ENCODE data around the gene GLP2R. TPM values are rescaled to one million over a fixed set of nuclear protein-coding genes. Genes with fewer than 3 reads are reported as not detected.

GLP2R gene
- total RNA-seq, 1 donor from 2014 or later: not detected

DNA sequence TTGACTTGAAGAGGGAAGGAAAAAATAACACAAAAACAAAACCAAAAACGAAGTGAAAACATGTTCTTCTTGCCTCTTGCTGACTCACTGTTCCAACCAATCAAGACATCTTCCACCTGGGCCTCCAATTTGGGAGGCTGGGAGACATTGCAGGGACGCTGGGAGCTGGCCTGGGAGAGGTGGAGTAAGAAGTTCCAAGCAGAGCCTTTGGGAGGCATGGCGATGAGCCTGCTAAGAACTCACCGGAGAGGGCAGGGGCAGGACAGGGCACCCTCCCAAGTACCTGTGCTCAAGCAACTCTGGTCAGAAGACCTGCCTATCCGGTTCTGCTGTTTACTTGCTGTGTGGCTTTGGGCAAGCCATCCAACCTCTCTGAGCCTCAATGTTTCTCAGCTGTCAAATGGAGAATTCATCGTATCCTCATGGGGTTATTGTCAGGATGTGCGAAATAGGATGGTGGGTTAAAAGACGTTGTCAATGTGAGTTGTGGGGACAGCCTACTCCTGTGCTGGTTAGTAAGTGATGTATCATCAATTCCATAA, 856 bp upstream of the GLP2R start:
- peaks cover 4% of the 10 kb centered on the region for H3K9me3 Mint-ChIP-seq (ENCODE audit: unreplicated experiment)
- TF ChIP-seq, protein P1, sequence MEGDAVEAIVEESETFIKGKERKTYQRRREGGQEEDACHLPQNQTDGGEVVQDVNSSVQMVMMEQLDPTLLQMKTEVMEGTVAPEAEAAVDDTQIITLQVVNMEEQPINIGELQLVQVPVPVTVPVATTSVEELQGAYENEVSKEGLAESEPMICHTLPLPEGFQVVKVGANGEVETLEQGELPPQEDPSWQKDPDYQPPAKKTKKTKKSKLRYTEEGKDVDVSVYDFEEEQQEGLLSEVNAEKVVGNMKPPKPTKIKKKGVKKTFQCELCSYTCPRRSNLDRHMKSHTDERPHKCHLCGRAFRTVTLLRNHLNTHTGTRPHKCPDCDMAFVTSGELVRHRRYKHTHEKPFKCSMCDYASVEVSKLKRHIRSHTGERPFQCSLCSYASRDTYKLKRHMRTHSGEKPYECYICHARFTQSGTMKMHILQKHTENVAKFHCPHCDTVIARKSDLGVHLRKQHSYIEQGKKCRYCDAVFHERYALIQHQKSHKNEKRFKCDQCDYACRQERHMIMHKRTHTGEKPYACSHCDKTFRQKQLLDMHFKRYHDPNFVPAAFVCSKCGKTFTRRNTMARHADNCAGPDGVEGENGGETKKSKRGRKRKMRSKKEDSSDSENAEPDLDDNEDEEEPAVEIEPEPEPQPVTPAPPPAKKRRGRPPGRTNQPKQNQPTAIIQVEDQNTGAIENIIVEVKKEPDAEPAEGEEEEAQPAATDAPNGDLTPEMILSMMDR (IDR thresholded peaks at IDR 0.05; ENCODE audit: partially characterized antibody, unreplicated experiment): no peak
- no peak for DNase-seq
- no peaks in the 10 kb centered on the region for H3K36me3 Mint-ChIP-seq (ENCODE audit: unreplicated experiment)
- H3K4me1 Mint-ChIP-seq (ENCODE audit: low read depth, unreplicated experiment): no peaks in the 10 kb centered on the region
- H3K4me3 Mint-ChIP-seq (ENCODE audit: unreplicated experiment): no peak overlapping the region
- H3K27ac Mint-ChIP-seq (ENCODE audit: unreplicated experiment): no peak overlapping the region
- peaks cover 3% of the 10 kb centered on the region for H3K27me3 Mint-ChIP-seq (ENCODE audit: unreplicated experiment)

DNA sequence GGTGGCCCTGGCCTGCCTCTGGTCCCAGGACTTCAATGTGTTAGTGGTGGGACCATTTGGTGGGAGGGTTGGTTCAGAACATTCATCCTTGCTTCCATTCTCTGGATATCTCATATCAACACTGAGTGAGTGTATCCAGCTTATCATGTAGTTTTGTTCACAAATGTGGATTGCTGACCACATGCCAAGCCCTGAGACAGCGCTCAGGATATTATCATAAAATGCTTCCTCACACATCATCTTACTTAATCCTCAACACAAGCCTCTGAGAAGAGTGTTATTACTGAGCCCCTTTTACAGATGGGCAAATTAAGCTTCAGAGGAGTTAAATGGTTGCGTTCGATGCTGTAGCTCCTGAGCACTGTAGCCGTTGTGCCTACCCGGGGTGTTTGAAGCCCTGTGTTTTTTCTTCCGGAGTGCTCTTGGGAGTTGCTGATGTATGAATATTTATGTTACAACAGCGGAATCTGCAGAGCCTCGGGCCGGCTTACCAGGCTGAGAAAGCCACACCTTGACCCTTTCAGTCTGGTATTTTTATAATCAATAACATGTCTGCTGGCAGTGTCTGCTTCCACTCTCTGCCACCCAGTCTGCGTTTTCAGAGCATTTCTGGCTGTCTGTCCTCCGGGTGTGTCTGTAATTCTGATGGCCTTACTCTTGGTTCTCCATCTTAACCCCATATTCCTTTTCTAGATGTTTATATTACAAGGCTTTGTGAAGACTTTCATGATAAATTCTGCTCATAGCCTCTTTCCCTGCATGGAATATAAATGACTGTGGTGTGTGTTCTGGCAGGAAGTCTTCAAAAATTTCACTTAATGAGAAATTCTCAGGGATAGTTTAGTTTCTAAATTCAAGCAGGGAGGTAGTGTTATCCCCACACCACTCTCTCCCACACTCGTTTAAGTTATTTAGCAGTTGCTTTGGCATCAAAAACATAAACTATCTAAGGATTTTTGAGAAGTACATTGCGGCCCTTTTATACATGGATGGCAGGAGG, 2.9 kb downstream of the GLP2R start:
- DNase-seq: no peak
- Mint-ChIP-seq H3K9me3 (ENCODE audit: unreplicated experiment) (no peaks in the 10 kb centered on the region), H3K36me3 (ENCODE audit: unreplicated experiment) (no peaks in the 10 kb centered on the region)

DNA sequence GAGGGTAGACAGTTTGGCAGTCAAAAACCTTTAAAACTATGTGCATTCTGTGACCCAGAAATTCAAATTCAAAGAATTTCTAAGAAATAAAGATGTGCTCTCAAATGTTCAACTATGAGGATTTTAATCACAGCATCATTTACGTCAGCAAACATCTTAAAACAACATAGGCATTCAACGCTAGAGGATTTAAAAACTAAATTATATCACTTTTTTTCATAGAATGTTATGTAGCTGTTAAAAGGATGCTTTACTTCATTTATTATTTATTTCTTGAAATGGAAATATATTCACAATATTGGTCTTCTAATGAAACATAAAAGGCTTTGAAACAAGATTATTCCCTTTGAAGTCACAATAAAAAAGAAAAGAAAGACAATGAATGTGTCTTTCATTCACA, 3.6 kb downstream of the GLP2R start:
- H3K9me3 Mint-ChIP-seq (ENCODE audit: unreplicated experiment): no peaks in the 10 kb centered on the region
- H3K27me3 Mint-ChIP-seq (ENCODE audit: unreplicated experiment): no peaks in the 10 kb centered on the region
- no peak overlapping the region for H3K4me3 Mint-ChIP-seq (ENCODE audit: unreplicated experiment)
- no peaks in the 10 kb centered on the region for H3K4me1 Mint-ChIP-seq (ENCODE audit: low read depth, unreplicated experiment)
- no peak for DNase-seq
- H3K36me3 Mint-ChIP-seq (ENCODE audit: unreplicated experiment): no peaks in the 10 kb centered on the region
- no peak overlapping the region for H3K27ac Mint-ChIP-seq (ENCODE audit: unreplicated experiment)
- TF ChIP-seq, protein P1 (IDR thresholded peaks at IDR 0.05; ENCODE audit: partially characterized antibody, unreplicated experiment): no peak

More for the DNA sequence above, 2.9 kb downstream of the GLP2R start:
- Mint-ChIP-seq H3K27me3 (ENCODE audit: unreplicated experiment) (no peaks in the 10 kb centered on the region), H3K27ac (ENCODE audit: unreplicated experiment) (no peak overlapping the region), H3K4me3 (ENCODE audit: unreplicated experiment) (no peak overlapping the region), H3K4me1 (ENCODE audit: low read depth, unreplicated experiment) (no peaks in the 10 kb centered on the region)
- TF ChIP-seq, protein P1 (IDR thresholded peaks at IDR 0.05; ENCODE audit: partially characterized antibody, unreplicated experiment): no peak

DNA sequence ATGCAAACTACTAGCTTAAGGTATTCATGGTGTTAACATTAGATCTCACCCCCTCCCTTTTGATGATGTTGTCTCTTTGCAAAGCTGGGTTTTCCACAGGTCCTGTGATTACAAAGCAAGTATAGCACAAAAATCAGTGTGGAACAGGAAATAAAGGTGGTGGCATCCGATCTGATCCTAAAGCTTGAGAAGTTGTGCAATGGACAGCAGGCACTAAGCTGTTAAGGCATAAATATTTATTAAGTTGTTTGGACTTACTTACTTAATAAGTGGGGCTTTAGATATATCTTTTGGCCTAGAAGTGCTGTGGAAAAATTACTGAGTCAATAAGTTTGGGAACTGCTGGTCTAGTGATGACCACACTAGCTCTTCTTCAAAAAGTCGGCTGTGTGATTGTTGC, 5.0 kb downstream of the GLP2R start:
- no peaks in the 10 kb centered on the region for H3K9me3 Mint-ChIP-seq (ENCODE audit: unreplicated experiment)
- DNase-seq: no peak
- no peaks in the 10 kb centered on the region for H3K36me3 Mint-ChIP-seq (ENCODE audit: unreplicated experiment)
- H3K4me3 Mint-ChIP-seq (ENCODE audit: unreplicated experiment): no peak overlapping the region
- no peaks in the 10 kb centered on the region for H3K27me3 Mint-ChIP-seq (ENCODE audit: unreplicated experiment)
- no peak overlapping the region for H3K27ac Mint-ChIP-seq (ENCODE audit: unreplicated experiment)
- TF ChIP-seq, protein P1 (IDR thresholded peaks at IDR 0.05; ENCODE audit: partially characterized antibody, unreplicated experiment): no peak
- H3K4me1 Mint-ChIP-seq (ENCODE audit: low read depth, unreplicated experiment): no peaks in the 10 kb centered on the region

DNA sequence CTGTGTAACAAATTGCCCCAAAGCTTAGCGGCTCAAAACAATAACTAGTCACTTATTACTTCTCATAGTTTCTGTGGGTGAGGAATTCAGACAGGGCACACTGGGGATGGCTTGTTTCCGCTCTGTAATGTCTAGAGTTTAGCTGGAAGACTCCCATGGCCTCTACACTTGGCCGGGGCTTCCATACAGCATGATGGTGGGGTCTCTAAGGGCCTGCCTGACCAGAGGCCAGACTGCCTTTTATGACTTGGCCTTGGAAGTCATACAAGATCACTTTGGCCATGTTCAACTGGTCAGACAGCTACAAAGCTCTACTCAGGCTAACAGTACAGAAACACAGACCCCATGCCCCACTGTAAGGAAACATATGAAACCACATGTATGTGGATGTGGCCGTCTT, 8.2 kb downstream of the GLP2R start:
- DNase-seq: no peak
- Mint-ChIP-seq H3K4me1 (ENCODE audit: low read depth, unreplicated experiment) (no peaks in the 10 kb centered on the region), H3K4me3 (ENCODE audit: unreplicated experiment) (no peak overlapping the region), H3K9me3 (ENCODE audit: unreplicated experiment) (peaks cover 2% of the 10 kb centered on the region), H3K27ac (ENCODE audit: unreplicated experiment) (no peak overlapping the region), H3K36me3 (ENCODE audit: unreplicated experiment) (no peaks in the 10 kb centered on the region), H3K27me3 (ENCODE audit: unreplicated experiment) (peaks cover 2% of the 10 kb centered on the region)
- TF ChIP-seq, protein P1 (IDR thresholded peaks at IDR 0.05; ENCODE audit: partially characterized antibody, unreplicated experiment): no peak
